ENCODE data around the gene COG5. TPM values are rescaled to one million over a fixed set of nuclear protein-coding genes. Genes with fewer than 3 reads are reported as not detected.
A peak's percentile ranks its signal among the peaks of the same experiment; 100 is the strongest.

COG5 gene
- total and polyA plus RNA-seq, 3 donors from 2014 or later = 27.1 to 76.1 (median 70.6) TPM

- DNase-seq = no peak
These were observed 9.8 kb upstream of the COG5 start for GRCh38 chr7:107573537-107573936.

GRCh38 chr7:107570298-107570697 is 6.6 kb upstream of the COG5 start:
- H3K9me3 ChIP-seq = no peaks in the 10 kb centered on the region
- intact Hi-C loops (cut with DNase I; ENCODE audit: low total_unique reads) = no loop called here
- TF ChIP-seq POLR2A (IDR thresholded peaks at IDR 0.05) (no peak), CTCF (IDR thresholded peaks at IDR 0.05) (no peak)
- DNase-seq = no peak
- no peaks in the 10 kb centered on the region for H3K4me1 ChIP-seq
- 95 to 100% methylated on average over 1 to 2 of the region's 2 CpGs for WGBS, 2 donors
- no peaks in the 10 kb centered on the region for H3K36me3 ChIP-seq (ENCODE audit: low read depth, missing control alignments)
- no peaks in the 10 kb centered on the region for H3K27me3 ChIP-seq
- H3K27ac ChIP-seq = no peak overlapping the region
- H3K4me3 ChIP-seq = no peak overlapping the region

More at GRCh38 chr7:107573537-107573936, 9.8 kb upstream of the COG5 start:
- WGBS, 2 donors = 86 to 90% methylated on average over 4 of the region's 4 CpGs
- Histone ChIP-seq H3K27ac (no peak overlapping the region), H3K4me3 (no peak overlapping the region), H3K9me3 (no peaks in the 10 kb centered on the region), H3K4me1 (no peaks in the 10 kb centered on the region), H3K27me3 (no peaks in the 10 kb centered on the region), H3K36me3 (ENCODE audit: low read depth, missing control alignments) (no peaks in the 10 kb centered on the region)
- TF ChIP-seq POLR2A (IDR thresholded peaks at IDR 0.05) = no peak
- no peak for TF ChIP-seq CTCF (IDR thresholded peaks at IDR 0.05)
- intact Hi-C loops (cut with DNase I; ENCODE audit: low total_unique reads) = no loop called here

GRCh38 chr7:107564553-107565298 is 1.0 kb upstream of the COG5 start:
- Histone ChIP-seq H3K36me3 (ENCODE audit: low read depth, missing control alignments) (no peaks in the 10 kb centered on the region), H3K27ac (peak overlapping the region; percentile 87 to 95), H3K9me3 (no peaks in the 10 kb centered on the region), H3K4me1 (peaks cover 7% of the 10 kb centered on the region), H3K4me3 (peak overlapping the region; percentile 88 to 99), H3K27me3 (no peaks in the 10 kb centered on the region)
- intact Hi-C loops (cut with DNase I; ENCODE audit: low total_unique reads) = no loop called here
- no peak for TF ChIP-seq CTCF (IDR thresholded peaks at IDR 0.05)
- TF ChIP-seq POLR2A (IDR thresholded peaks at IDR 0.05) = no peak
- WGBS, 2 donors = 27% methylated on average over 9 of the region's 9 CpGs
- no peak for DNase-seq

GRCh38 chr7:107563081-107563774 is 492 bp downstream of the COG5 start:
- Histone ChIP-seq H3K27ac (peak overlapping the region; percentile 87 to 95), H3K36me3 (ENCODE audit: low read depth, missing control alignments) (no peaks in the 10 kb centered on the region), H3K4me1 (peaks cover 7% of the 10 kb centered on the region), H3K4me3 (peak overlapping the region; percentile 88 to 99), H3K27me3 (no peaks in the 10 kb centered on the region), H3K9me3 (no peaks in the 10 kb centered on the region)
- TF ChIP-seq CTCF (IDR thresholded peaks at IDR 0.05) (no peak), POLR2A (IDR thresholded peaks at IDR 0.05) (no peak)
- DNase-seq = no peak
- intact Hi-C loops (cut with DNase I; ENCODE audit: low total_unique reads) = no loop called here
- WGBS, 2 donors = 3 to 4% methylated on average over 14 to 21 of the region's 21 CpGs
